GM20431 (cell line): ENCODE results near the gene TBCCD1.
"Not testable (repeated sequence)": the region's sequence is repeated elsewhere in the genome, so short reads cannot be mapped to it uniquely, and the experiment has no call there.

Experiments used
- in situ Hi-C: fragments of 300-500 bp; cut with MseI, MboI; formaldehyde crosslinking; loops from one replicate; pipeline ENCODE4 v1.15.0; 2020; ENCODE audit warnings: low sequenced_read_pairs; ENCODE audit not compliant: unreplicated experiment

Gene TBCCD1

GRCh38 chr3:186506191-186506739, 60.9 kb downstream of the TBCCD1 start:
- in situ Hi-C loops: no loop called here

- in situ Hi-C loops: no loop called here
Observed at GRCh38 chr3:186502966-186503712, 64.0 kb downstream of the TBCCD1 start.

GRCh38 chr3:186502138-186502948, 64.8 kb downstream of the TBCCD1 start:
- in situ Hi-C loops: no loop called here

- in situ Hi-C loops: not testable (repeated sequence)
Observed at GRCh38 chr3:186499949-186500348, 67.2 kb downstream of the TBCCD1 start.

- in situ Hi-C loops: not testable (repeated sequence)
Observed at GRCh38 chr3:186498022-186498421, 69.1 kb downstream of the TBCCD1 start.

GRCh38 chr3:186497608-186498007, 69.5 kb downstream of the TBCCD1 start:
- in situ Hi-C loops: no loop called here

- in situ Hi-C loops: no loop called here
Observed at GRCh38 chr3:186496635-186497034, 70.5 kb downstream of the TBCCD1 start.
